ENCODE data around the gene GPR55. TPM values are rescaled to one million over a fixed set of nuclear protein-coding genes. Genes with fewer than 3 reads are reported as not detected.

GPR55 gene
- total RNA-seq, 1 experiment from 2014 or later: not detected

- no peak for DNase-seq (ENCODE audit: low read depth)
Measured at GRCh38 chr2:230919240-230919639, 5.8 kb downstream of the GPR55 start.

GRCh38 chr2:230916218-230916617, 8.8 kb downstream of the GPR55 start:
- DNase-seq (ENCODE audit: low read depth): no peak

GRCh38 chr2:230915319-230915718, 9.7 kb downstream of the GPR55 start:
- no peak for DNase-seq (ENCODE audit: low read depth)

DNA sequence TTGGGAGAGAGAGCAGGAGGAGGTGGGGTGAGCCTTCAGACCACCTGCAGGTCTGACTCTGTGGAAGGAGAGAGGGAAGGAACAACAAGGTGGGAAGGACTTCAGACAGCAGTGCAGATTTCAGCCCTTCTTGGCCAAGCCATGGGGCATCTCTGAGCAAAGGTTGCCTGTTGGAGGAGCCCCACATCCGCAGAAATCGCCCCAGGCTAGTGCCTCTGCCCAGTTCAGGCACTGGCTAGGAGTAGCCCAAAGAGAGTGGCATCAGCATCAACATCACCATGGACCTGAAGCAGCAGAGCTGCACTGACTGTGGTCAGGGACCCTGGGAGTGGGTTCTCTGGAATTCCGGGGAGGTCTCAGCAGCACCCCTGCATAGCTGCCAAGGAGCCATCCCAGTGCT, 10.2 kb downstream of the GPR55 start:
- DNase-seq (ENCODE audit: low read depth): no peak

- peak; percentile 35 for DNase-seq (ENCODE audit: low read depth)
Measured at GRCh38 chr2:230913406-230914143, 11.5 kb downstream of the GPR55 start.

GRCh38 chr2:230912724-230913123, 12.3 kb downstream of the GPR55 start:
- no peak for DNase-seq (ENCODE audit: low read depth)

- no peak for DNase-seq (ENCODE audit: low read depth)
Measured at GRCh38 chr2:230912046-230912445, 13.0 kb downstream of the GPR55 start.

DNA sequence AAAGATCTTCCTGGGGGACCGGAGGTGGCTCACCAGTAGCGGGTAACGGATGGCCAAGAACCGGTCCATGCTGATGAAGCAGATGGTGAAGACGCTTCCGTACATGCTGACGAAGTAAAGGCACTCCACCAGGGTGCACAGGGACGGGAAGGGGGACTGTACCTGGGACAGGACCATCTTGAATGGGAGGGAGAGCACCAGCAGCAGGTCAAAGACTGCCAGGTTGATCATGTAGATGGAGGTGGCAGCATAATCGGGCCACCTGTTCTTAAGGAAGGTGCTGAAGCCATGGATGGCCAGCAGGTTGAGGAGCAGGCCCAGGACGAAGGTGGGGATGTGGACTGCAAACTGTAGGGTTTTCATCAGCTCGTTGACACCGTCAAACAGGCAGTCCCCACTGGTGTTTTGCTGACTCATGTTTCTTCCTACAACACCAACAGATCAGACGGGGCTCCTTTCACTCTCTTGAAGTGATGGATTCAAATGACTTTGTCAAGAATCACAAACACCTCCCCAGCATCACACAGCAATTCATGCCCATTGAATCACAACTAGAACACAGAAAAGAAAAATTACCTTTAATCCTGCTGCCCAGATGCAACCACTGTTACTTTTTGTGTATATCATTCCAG, 14.4 kb downstream of the GPR55 start:
- no peak for DNase-seq (ENCODE audit: low read depth)

GRCh38 chr2:230909841-230910545, 15.0 kb downstream of the GPR55 start:
- no peak for DNase-seq (ENCODE audit: low read depth)

DNA sequence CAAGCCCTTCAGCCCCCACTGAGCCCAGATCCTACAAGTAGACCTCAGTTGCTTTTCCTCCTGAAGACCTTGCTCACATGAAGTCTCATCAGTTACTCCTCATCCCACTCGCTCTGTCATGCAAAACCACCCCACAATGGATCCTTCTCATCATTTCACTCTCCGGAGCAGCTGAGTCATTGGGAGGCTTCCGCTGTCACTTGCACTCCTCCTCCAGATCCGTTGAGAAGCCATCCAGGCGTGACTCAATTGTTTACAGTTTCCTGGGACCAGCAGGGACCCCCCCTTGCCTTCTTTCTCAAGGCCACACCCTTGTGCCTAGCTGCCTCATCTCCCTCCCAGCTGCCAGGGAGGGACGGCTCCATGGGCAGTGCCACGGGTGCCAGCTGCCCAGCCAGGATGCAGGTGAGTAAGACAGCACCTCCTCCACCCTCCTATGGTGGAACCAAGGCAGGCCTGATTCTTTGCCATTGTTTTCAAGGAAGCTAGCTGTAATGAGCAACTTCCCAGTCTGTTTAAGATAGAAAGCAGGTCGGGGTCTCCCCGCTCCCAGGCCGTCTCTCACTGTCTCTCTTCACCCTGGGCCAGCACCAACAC, 16.3 kb downstream of the GPR55 start:
- peak; percentile 89 for DNase-seq (ENCODE audit: low read depth)

DNA sequence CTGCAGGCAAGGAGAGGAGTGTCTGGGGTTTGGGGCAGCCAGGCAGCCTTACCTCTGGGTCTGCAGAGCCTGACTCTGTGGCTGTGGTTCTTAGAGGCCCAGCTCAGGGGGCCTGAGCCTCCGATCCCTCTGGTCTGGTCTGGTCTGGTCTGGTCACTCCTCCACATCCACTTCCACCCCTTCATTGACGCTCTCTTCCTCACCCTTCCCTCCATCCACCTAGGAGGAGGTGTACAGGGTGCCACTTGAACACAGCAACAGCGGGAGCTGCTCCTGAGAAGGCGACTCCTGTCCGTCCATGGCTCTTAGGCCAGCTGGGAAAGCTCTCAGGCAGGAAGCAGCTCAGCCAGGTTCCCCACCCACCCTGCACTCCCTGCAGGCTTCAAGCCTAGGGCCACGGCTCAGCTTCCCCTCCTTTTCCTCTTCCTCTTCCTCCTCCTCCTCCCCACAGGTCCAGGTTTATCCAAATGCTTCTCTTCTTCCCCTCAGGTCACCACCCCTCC, 16.9 kb downstream of the GPR55 start:
- DNase-seq (ENCODE audit: low read depth): no peak

- no peak for DNase-seq (ENCODE audit: low read depth)
Measured at GRCh38 chr2:230907361-230908091, 17.5 kb downstream of the GPR55 start.

- DNase-seq (ENCODE audit: low read depth): no peak
Measured at GRCh38 chr2:230906471-230907230, 18.4 kb downstream of the GPR55 start.

- DNase-seq (ENCODE audit: low read depth): no peak
Measured at GRCh38 chr2:230905448-230906421, 19.3 kb downstream of the GPR55 start.

DNA sequence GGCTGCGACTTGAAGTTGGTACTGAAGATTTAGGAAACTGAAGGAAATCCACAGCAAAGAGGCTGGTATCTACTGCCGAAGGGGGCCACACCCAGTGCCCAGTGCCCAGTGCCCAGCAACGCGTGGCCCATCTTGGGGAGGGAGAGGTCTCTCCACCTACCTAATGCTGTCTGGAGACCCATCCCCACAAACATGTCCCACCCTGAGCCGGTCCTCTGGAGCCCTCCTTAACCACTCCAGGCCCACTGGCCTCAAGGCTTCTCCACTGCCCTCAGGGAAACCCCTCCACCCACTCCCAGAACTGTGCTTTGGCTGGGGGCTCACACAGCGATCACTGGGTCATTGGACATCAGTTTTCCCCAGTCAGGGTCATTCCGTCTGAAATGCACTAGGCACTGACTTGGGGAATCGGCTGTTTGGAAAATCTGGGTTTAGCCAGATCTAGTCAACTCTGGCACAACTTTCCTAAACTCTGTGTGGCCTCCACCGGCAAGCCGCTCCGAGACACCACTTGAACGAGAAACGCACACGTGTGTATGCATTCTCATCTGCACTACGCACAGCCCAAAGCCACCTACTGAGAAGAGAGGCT, 20.1 kb downstream of the GPR55 start:
- no peak for DNase-seq (ENCODE audit: low read depth)

GRCh38 chr2:230903231-230904150, 21.6 kb downstream of the GPR55 start:
- no peak for DNase-seq (ENCODE audit: low read depth)

- DNase-seq (ENCODE audit: low read depth): peak; percentile 61
Measured at GRCh38 chr2:230902180-230902899, 22.7 kb downstream of the GPR55 start.
